HUES64 (cell line): ENCODE measurements around the gene FAM204A.

Source experiments
- H3K27ac ChIP-seq: 2 replicates; pipeline ENCODE4 v1.7.0; 2013; ENCODE audit warnings: low read depth, low read length, inconsistent platforms
- H3K27me3 ChIP-seq: 2 replicates; pipeline ENCODE4 v1.6.1; 2013; ENCODE audit warnings: mild to moderate bottlenecking, low read length; ENCODE audit not compliant: insufficient read depth
- H3K36me3 ChIP-seq: 2 replicates; pipeline ENCODE4 v1.6.1; 2013; ENCODE audit warnings: mild to moderate bottlenecking, low read length; ENCODE audit not compliant: insufficient read depth
- H3K4me1 ChIP-seq: 2 replicates; pipeline ENCODE4 v1.6.1; 2013; ENCODE audit warnings: mild to moderate bottlenecking, low read length, moderate library complexity; ENCODE audit not compliant: insufficient read depth
- H3K4me3 ChIP-seq: 2 replicates; pipeline ENCODE4 v1.5.1; 2013; ENCODE audit warnings: mild to moderate bottlenecking, low read length, moderate library complexity
- H3K9ac ChIP-seq: 2 replicates; pipeline ENCODE4 v1.6.1; 2013; ENCODE audit warnings: mild to moderate bottlenecking, low read depth, low read length
- H3K9me3 ChIP-seq: 2 replicates; pipeline ENCODE4 v1.6.1; 2013; ENCODE audit warnings: low read depth, low read length; ENCODE audit not compliant: insufficient read depth
- WGBS: fragments of 150-250, 120-280 bp; methylation state at CpG from one replicate; pipeline ENCODE4 v1.1.7; 2013; ENCODE audit warnings: missing lambda C conversion rate; 5-methylcytosine and 5-hydroxymethylcytosine counted together

FAM204A gene

GRCh38 chr10:118332236-118332635 is 9.9 kb downstream of the FAM204A start:
- H3K4me3 ChIP-seq = no peak overlapping the region
- WGBS = 91% methylated on average over 1 of the region's 1 CpG
- H3K4me1 ChIP-seq = no peaks in the 10 kb centered on the region
- no peaks in the 10 kb centered on the region for H3K27me3 ChIP-seq
- no peaks in the 10 kb centered on the region for H3K9me3 ChIP-seq
- peaks cover 82% of the 10 kb centered on the region for H3K36me3 ChIP-seq
- no peak overlapping the region for H3K9ac ChIP-seq
- H3K27ac ChIP-seq = no peak overlapping the region

GRCh38 chr10:118330295-118331076 is 11.6 kb downstream of the FAM204A start:
- Histone ChIP-seq H3K36me3 (peaks cover 88% of the 10 kb centered on the region), H3K9ac (no peak overlapping the region), H3K9me3 (no peaks in the 10 kb centered on the region), H3K27ac (no peak overlapping the region), H3K27me3 (no peaks in the 10 kb centered on the region), H3K4me1 (no peaks in the 10 kb centered on the region), H3K4me3 (no peak overlapping the region)
- WGBS = 97% methylated on average over 1 of the region's 2 CpGs

GRCh38 chr10:118324140-118324539 is 18.0 kb downstream of the FAM204A start:
- 93% methylated on average over 2 of the region's 2 CpGs for WGBS
- Histone ChIP-seq H3K4me3 (no peak overlapping the region), H3K27me3 (no peaks in the 10 kb centered on the region), H3K27ac (no peak overlapping the region), H3K9ac (no peak overlapping the region), H3K9me3 (no peaks in the 10 kb centered on the region), H3K36me3 (peaks cover 83% of the 10 kb centered on the region), H3K4me1 (no peaks in the 10 kb centered on the region)

DNA sequence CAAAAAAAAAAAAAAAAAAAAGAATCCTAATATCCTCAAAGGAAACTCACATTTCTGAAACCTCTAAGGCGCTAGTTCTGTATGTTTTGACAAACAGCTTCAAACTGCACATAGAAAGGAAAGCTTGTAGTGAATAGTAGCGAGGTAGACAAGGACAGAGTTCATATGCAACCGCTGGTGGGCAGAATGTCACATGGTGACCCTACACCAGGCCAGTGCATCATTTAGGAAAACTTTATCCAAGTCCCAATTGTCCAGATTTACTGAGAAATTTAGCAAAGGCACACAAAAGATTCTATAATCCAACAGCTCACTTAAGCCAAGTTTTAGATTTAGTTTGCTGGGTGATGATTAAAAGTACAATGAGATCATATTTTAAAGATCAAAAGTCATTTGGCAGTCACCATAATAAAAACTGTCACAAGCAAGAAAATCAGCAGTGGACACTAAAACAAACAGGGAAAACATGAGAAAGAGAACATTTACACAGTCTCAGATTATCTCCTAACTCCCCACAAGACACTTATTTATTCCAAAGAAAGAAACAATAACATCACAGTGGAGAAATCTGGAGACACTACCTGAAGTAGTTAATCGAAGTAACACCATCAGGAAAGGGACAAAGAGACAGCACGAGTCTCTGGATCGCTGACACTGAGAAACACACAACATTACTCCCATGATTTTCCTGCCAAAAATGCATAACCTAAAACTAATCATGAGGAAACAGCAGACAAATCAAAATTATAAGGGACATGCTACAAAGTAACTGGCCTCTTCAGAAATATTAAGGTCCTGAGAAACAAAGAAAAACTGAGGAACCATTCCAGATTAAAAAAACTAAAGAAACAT is 20.2 kb downstream of the FAM204A start:
- Histone ChIP-seq H3K27me3 (no peaks in the 10 kb centered on the region), H3K36me3 (peaks cover 66% of the 10 kb centered on the region), H3K9me3 (no peaks in the 10 kb centered on the region), H3K4me3 (no peak overlapping the region), H3K27ac (no peak overlapping the region), H3K9ac (no peak overlapping the region), H3K4me1 (no peaks in the 10 kb centered on the region)
- 92% methylated on average over 6 of the region's 6 CpGs for WGBS

DNA sequence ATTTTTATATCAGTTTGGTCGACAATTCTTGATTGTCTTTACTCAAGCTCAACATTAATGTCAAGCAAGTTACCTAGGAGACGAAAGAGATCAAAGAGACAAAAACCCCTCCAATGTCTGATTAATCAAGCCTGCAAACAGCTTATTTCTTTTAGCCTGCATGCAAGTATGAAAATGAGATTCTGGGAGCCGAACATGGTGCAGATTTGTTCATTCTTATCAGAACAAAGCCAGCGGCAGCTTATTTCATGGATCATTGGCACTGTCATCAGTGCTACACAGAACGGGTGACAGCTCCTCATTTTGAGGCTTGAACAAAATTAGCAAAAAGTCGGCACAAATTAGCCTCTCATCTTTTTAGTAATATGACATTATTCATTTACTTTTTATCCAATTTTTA is 26.5 kb downstream of the FAM204A start:
- Histone ChIP-seq H3K9ac (no peak overlapping the region), H3K27me3 (no peaks in the 10 kb centered on the region), H3K9me3 (no peaks in the 10 kb centered on the region), H3K36me3 (peaks cover 34% of the 10 kb centered on the region), H3K27ac (no peak overlapping the region), H3K4me1 (no peaks in the 10 kb centered on the region), H3K4me3 (no peak overlapping the region)
- WGBS = 93% methylated on average over 6 of the region's 6 CpGs

- no peak overlapping the region for H3K27ac ChIP-seq
- no peaks in the 10 kb centered on the region for H3K27me3 ChIP-seq
- no peaks in the 10 kb centered on the region for H3K4me1 ChIP-seq
- no peak overlapping the region for H3K4me3 ChIP-seq
- H3K9ac ChIP-seq = no peak overlapping the region
- 100% methylated on average over 4 of the region's 4 CpGs for WGBS
- H3K36me3 ChIP-seq = peaks cover 36% of the 10 kb centered on the region
- H3K9me3 ChIP-seq = no peaks in the 10 kb centered on the region
Measured at GRCh38 chr10:118314882-118315281, 27.2 kb downstream of the FAM204A start.

DNA sequence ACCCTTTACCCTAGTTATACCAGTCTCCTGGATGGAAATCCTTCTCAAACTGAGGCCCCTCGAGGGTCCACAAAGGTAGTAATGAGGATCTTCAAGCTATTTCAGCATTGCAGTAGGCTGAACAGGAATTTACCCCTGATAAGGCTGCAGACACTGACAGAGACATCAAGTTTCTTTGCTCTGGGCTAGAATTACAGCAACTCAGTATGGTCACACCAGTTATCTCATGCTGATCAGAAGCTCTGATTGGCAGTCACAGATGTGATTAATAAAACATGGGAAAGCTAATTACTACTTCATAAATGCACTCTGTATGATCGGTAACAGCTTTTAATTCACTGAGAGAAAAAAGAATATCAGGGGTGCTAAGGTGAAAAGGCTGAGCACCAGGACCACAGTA is 30.6 kb downstream of the FAM204A start:
- Histone ChIP-seq H3K4me3 (no peak overlapping the region), H3K27me3 (no peaks in the 10 kb centered on the region), H3K4me1 (no peaks in the 10 kb centered on the region), H3K36me3 (peaks cover 59% of the 10 kb centered on the region), H3K27ac (no peak overlapping the region), H3K9ac (no peak overlapping the region), H3K9me3 (no peaks in the 10 kb centered on the region)
- 92% methylated on average over 2 of the region's 2 CpGs for WGBS

DNA sequence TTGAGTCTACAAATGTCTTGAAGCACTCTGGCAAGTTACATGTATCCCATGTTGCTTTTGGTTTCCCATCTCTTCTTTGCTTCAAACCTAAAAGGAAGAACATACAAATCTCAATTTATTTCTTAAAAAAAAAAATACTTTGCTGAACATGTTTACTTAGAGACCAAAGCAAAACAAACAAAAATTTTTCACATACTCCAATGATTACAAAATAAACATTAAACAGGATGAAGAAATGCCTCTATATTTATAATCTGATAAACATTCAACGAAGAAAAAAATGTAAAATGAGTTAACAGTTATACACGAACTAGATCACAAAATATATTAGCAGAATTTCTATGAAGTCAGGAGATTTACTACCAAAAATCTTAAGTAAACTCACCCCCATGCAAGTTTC is 31.3 kb downstream of the FAM204A start:
- no peaks in the 10 kb centered on the region for H3K27me3 ChIP-seq
- no peak overlapping the region for H3K9ac ChIP-seq
- no peaks in the 10 kb centered on the region for H3K9me3 ChIP-seq
- WGBS = 83% methylated on average over 1 of the region's 2 CpGs
- H3K4me3 ChIP-seq = no peak overlapping the region
- no peak overlapping the region for H3K27ac ChIP-seq
- H3K36me3 ChIP-seq = peaks cover 57% of the 10 kb centered on the region
- H3K4me1 ChIP-seq = no peaks in the 10 kb centered on the region

DNA sequence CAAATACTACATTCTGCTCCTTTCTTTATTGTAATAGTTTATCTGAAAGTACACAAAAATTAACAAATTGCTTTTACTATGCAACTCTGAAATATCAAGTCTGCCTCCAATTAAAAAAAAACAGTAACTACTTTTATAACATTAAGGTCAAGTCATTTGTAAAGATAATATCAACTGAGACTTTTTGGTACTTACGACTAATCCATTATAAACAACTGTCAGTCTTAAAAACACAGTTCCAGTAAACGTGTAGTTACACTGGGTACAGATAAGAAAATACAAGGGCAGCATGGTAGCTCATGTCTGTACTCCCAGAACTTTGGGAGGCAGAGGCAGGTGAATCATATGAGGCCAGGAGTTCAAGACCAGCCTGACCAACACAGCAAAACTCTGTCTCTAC is 32.2 kb downstream of the FAM204A start:
- H3K36me3 ChIP-seq = peaks cover 64% of the 10 kb centered on the region
- 88% methylated on average over 2 of the region's 2 CpGs for WGBS
- H3K9me3 ChIP-seq = no peaks in the 10 kb centered on the region
- H3K4me1 ChIP-seq = no peaks in the 10 kb centered on the region
- no peaks in the 10 kb centered on the region for H3K27me3 ChIP-seq
- no peak overlapping the region for H3K9ac ChIP-seq
- H3K4me3 ChIP-seq = no peak overlapping the region
- H3K27ac ChIP-seq = no peak overlapping the region

GRCh38 chr10:118308664-118309063 is 33.5 kb downstream of the FAM204A start:
- H3K9me3 ChIP-seq = no peaks in the 10 kb centered on the region
- 94% methylated on average over 4 of the region's 6 CpGs for WGBS
- H3K27me3 ChIP-seq = no peaks in the 10 kb centered on the region
- H3K4me3 ChIP-seq = no peak overlapping the region
- H3K36me3 ChIP-seq = peaks cover 64% of the 10 kb centered on the region
- H3K9ac ChIP-seq = no peak overlapping the region
- no peaks in the 10 kb centered on the region for H3K4me1 ChIP-seq
- H3K27ac ChIP-seq = no peak overlapping the region

- no peaks in the 10 kb centered on the region for H3K27me3 ChIP-seq
- no peak overlapping the region for H3K9ac ChIP-seq
- no peaks in the 10 kb centered on the region for H3K9me3 ChIP-seq
- peaks cover 64% of the 10 kb centered on the region for H3K36me3 ChIP-seq
- no peak overlapping the region for H3K4me3 ChIP-seq
- H3K4me1 ChIP-seq = peaks cover 4% of the 10 kb centered on the region; the same call in 1 of the 2 replicates
- WGBS = 70% methylated on average over 2 of the region's 4 CpGs
- no peak overlapping the region for H3K27ac ChIP-seq
Measured at GRCh38 chr10:118307859-118308258, 34.3 kb downstream of the FAM204A start.
